Heart left ventricle (tissue), 16 donors: Measurements from ENCODE around the gene C6orf47. TPM values are rescaled to one million over a fixed set of nuclear protein-coding genes. Genes with fewer than 3 reads are reported as not detected.

Experiments
- ATAC-seq, 4 donors: fragments of 200-7000 bp; cut with Tn5 transposase; one replicate each; pipeline ENCODE4 v1.9.1; 2020 to 2022; ENCODE audit warnings: moderate library complexity in 4 of 4, mild to moderate bottlenecking in 3 of 4, moderate number of reproducible peaks in 1 of 4
- DNase-seq, 5 donors: peaks; one replicate each; pipeline ENCODE4 v3.0.0-alpha.2; 2020
- H3K27ac ChIP-seq, 12 donors: fragments of 200-600 bp; sonication (generic) in 4 of 12; one replicate each; pipeline versions ENCODE4 v1.5.0 to v1.8.0; 2016 to 2022; ENCODE audit warnings: mild to moderate bottlenecking in 2 of 12
- H3K27me3 ChIP-seq, 9 donors: fragments of 200-600 bp; sonication (generic) in 2 of 9; one replicate each; pipeline versions ENCODE4 v1.5.1 to v1.8.0; 2016 to 2022; ENCODE audit warnings: mild to moderate bottlenecking in 3 of 9
- H3K36me3 ChIP-seq, 9 donors: fragments of 200-600 bp; sonication (generic) in 2 of 9; one replicate each; pipeline versions ENCODE4 v1.5.0 to v1.8.0; 2018 to 2022; ENCODE audit warnings: mild to moderate bottlenecking in 2 of 9
- H3K4me1 ChIP-seq, 12 donors: fragments of 200-600 bp; sonication (generic) in 4 of 12; one replicate each; pipeline versions ENCODE4 v1.5.0 to v1.8.0; 2016 to 2022; ENCODE audit warnings: mild to moderate bottlenecking in 3 of 12
- H3K4me3 ChIP-seq, 12 donors: fragments of 200-600 bp; sonication (generic) in 4 of 12; one replicate each; pipeline versions ENCODE4 v1.5.0 to v1.8.0; 2017 to 2022; ENCODE audit warnings: mild to moderate bottlenecking in 9 of 12, moderate library complexity in 4 of 12
- H3K9me3 ChIP-seq, 12 donors: fragments of 200-600 bp; sonication (generic) in 4 of 12; one replicate each; pipeline versions ENCODE4 v1.5.0 to v1.8.0; 2016 to 2022; ENCODE audit warnings: mild to moderate bottlenecking in 1 of 12
- POLR2A ChIP-seq, 2 donors: fragments of 450-650 bp; IDR thresholded peaks; one replicate each; pipeline ENCODE4 v1.6.1; 2017; ENCODE audit warnings: antibody characterized with exemption in 2 of 2, mild to moderate bottlenecking in 2 of 2, moderate library complexity in 2 of 2
- WGBS, 4 donors: extraction: QIAGEN DNeasy Blood & Tissue Kit in 2 of 4; methylation state at CpG; one replicate each; pipeline versions ENCODE4 v1.1.5 to v1.1.7; 2013 to 2018; 5-methylcytosine and 5-hydroxymethylcytosine counted together
- intact Hi-C, 10 donors: fragments of 100-400 bp; cut with DNase I; formaldehyde crosslinking; loops; one replicate each; pipeline versions ENCODE4 v1.11.1 to v1.14.2; 2022
- polyA plus RNA-seq, 2 donors: library from polyadenylated mRNA; stranded (reverse); fragments of 200-250 nt; gene quantifications; one replicate each; pipeline ENCODE4 v1.2.3, GENCODE V29; 2013
- total RNA-seq, 9 donors: library from RNA; depleted of rRNA in 2 of 9; stranded (reverse); fragments of >200 nt in 2 of 9; fragmentation: NEBNext Ultra II Directional in 3 of 9; extraction: Animal tissue kit (Norgen Biotek cat#: 25700) in 3 of 9; gene quantifications; one replicate each; pipeline versions ENCODE4 v1.1.0 to v1.2.4, GENCODE V29; 2016 to 2023
- TF ChIP-seq, protein P1 (sequence below), 12 donors: fragments of 200-600 bp; sonication (generic) in 4 of 12; IDR thresholded peaks; one replicate each; pipeline versions ENCODE4 v1.5.0 to v1.8.0; 2018 to 2022; ENCODE audit warnings: antibody characterized with exemption in 12 of 12, mild to moderate bottlenecking in 5 of 12
- donor health status: ischemic (EF 13 %, LVEDD 7.1; RV severe dilation, severe dysfunction).
- donor health status: healthy with polysubstance abuse.
- donor health status: DM: no; HTN: yes; CAD: no.
- donor health status: DM: no; HTN: no; CAD: no.
- donor health status: ischemic (EF 25% LVEDD 6.9; RV normal size, moderate dysfunction).
- donor health status: ischemic (EF 25% LVEDD 5.7; RV mildly dilated, moderate dysfunction).
- donor health status: healthy.
- donor health status: DM: yes; HTN: yes; CAD: no.
- donor health status: ischemic (EF 35%, LVEDD 5.7; RV mildly dilated, moderate dysfunction).
- donor health status: nonischemic (EF 11% LVEDD 7.7; RV severe dilation, severe dysfunction).
- donor health status: DM: yes; HTN: yes; CAD: no.
- donor health status: PGD.
- donor health status: ischemic (EF 29% LVEDD 5.4; RV normal size, mild dysfunction).
- donor health status: nonischemic (EF 23%, LVEDD 6.1; RV moderate dilation, normal function).

C6orf47 gene
- total and polyA plus RNA-seq, 11 donors: 16.5 to 30.9 (median 20.0) TPM

DNA sequence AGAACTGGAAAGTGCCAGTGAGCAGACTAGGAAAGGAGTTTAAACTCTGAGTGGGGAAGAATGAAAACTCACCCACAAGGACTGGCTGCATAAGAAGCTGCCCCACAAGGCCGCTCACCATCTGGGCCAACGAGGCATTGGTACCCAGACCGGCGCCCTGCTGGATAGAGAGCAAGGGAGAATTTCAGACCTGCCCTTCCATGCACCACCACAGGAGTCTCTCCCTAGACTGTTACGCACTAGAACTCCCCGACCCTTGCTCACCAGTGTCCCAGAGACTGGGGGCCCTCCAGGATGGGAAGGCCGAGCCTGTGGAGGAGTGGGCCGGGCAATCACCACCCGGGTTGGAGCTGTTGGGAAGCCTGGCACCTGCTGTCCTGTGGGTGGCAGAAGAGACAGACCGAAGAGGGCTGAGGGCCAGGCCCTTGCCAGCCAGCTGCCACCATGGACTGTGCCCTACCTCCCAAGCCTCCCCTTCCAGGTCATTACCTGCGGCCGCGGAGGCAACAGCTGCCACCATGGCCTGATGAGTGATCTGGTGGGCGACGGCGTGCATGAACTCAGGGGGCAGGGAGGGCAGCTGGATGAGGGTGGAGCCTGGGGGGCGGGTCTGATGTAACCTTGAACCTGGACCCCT is 16.6 kb downstream of the C6orf47 start:
- Histone ChIP-seq H3K27ac (no peak overlapping the region), H3K36me3 (peaks cover 4 to 100% (median 100%) of the 10 kb centered on the region in 9 donors), H3K4me3 (no peak overlapping the region), H3K9me3 (no peaks in the 10 kb centered on the region), H3K27me3 (no peaks in the 10 kb centered on the region), H3K4me1 (no peaks in the 10 kb centered on the region)
- ATAC-seq (peak in 1 of 4 donors; percentile 4), DNase-seq (no peak)
- intact Hi-C loops: loop anchor here in 1 of 10 donors (2.0 kb wide), 1 partner anchor 17 kb away; no protein-coding TSS in a partner anchor
- WGBS, 4 donors: 88 to 93% (median 91%) methylated on average over 16 to 17 of the region's 17 CpGs
- TF ChIP-seq, protein P1, sequence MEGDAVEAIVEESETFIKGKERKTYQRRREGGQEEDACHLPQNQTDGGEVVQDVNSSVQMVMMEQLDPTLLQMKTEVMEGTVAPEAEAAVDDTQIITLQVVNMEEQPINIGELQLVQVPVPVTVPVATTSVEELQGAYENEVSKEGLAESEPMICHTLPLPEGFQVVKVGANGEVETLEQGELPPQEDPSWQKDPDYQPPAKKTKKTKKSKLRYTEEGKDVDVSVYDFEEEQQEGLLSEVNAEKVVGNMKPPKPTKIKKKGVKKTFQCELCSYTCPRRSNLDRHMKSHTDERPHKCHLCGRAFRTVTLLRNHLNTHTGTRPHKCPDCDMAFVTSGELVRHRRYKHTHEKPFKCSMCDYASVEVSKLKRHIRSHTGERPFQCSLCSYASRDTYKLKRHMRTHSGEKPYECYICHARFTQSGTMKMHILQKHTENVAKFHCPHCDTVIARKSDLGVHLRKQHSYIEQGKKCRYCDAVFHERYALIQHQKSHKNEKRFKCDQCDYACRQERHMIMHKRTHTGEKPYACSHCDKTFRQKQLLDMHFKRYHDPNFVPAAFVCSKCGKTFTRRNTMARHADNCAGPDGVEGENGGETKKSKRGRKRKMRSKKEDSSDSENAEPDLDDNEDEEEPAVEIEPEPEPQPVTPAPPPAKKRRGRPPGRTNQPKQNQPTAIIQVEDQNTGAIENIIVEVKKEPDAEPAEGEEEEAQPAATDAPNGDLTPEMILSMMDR (IDR thresholded peaks at IDR 0.05): no peak
- TF ChIP-seq POLR2A (IDR thresholded peaks at IDR 0.05): no peak

DNA sequence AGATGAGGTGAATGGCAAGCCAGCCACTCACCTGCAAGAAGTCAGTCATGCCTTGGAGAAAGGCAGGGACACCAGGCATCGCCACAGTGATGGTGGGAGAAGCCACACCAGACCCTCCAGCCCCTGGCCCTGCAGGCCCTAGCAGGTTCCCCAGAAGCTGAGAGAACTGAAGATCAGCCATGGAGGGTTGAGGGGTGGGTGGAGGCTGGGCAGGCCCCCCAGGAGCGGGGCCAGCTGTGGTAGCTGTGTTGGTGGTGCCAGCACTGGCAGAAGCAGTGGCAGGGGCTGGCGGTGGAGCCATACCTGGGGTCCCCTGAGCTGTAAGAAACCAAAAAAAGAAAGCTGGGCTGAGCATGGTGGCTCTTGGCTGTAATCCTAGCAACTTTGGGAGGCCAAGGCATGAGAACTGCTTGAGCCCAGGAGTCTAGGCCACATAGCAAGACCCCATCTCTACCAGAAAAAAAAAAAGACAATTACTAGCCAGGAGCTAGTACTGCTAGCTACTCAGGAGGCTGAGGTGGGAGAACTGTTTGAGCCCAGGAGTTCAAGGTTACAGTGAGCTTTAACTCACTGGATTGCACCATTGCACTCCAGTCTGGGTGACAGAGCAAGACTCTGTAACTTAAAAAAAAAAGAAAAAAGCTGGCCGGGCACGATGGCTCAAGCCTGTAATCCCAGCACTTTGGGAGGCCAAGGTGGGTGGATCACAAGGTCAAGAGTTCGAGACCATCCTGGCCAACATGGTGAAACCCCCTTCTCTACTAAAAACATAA is 17.6 kb downstream of the C6orf47 start:
- TF ChIP-seq POLR2A (IDR thresholded peaks at IDR 0.05): no peak
- TF ChIP-seq, protein P1 (IDR thresholded peaks at IDR 0.05): no peak
- peak overlapping the region in 1 of 12 donors; percentile 2 for H3K27ac ChIP-seq
- no peaks in the 10 kb centered on the region for H3K27me3 ChIP-seq
- 89 to 94% (median 91%) methylated on average over 6 of the region's 6 CpGs for WGBS, 4 donors
- intact Hi-C loops: loop anchor here in 1 of 10 donors (2.0 kb wide), 1 partner anchor 16 kb away; no protein-coding TSS in a partner anchor
- peaks cover 4 to 100% (median 100%) of the 10 kb centered on the region in 9 donors for H3K36me3 ChIP-seq
- no peaks in the 10 kb centered on the region for H3K9me3 ChIP-seq
- no peaks in the 10 kb centered on the region for H3K4me1 ChIP-seq
- no peak overlapping the region for H3K4me3 ChIP-seq
- no peak for DNase-seq
- no peak for ATAC-seq

DNA sequence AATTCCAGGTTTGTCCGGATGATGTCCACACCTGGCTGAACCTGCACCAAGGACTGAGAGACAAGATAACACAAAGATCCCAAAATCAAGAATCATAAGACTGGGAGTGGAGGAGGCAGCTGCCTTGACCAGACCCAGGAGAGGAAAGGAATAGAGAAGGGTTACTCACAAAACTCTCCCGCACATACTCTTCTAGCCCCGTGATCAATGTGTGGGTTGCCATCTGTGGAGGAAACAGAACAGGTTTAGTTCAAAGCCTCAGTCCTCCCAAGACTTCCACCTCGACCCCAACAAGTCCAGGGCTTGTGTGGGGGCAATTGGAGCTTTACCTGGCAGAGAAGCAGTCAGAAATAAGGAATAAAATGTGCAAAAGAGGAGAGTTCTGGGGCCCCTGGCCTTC is 19.2 kb downstream of the C6orf47 start:
- Histone ChIP-seq H3K27ac (no peak overlapping the region), H3K9me3 (no peaks in the 10 kb centered on the region), H3K4me1 (no peaks in the 10 kb centered on the region), H3K4me3 (no peak overlapping the region), H3K36me3 (peaks cover 4 to 100% (median 100%) of the 10 kb centered on the region in 9 donors), H3K27me3 (no peaks in the 10 kb centered on the region)
- DNase-seq (no peak), ATAC-seq (no peak)
- intact Hi-C loops: no loop called here
- TF ChIP-seq, protein P1 (IDR thresholded peaks at IDR 0.05): no peak
- no peak for TF ChIP-seq POLR2A (IDR thresholded peaks at IDR 0.05)
- 93 to 95% (median 94%) methylated on average over 4 of the region's 4 CpGs for whole genome bisulfite sequencing, 4 donors

DNA sequence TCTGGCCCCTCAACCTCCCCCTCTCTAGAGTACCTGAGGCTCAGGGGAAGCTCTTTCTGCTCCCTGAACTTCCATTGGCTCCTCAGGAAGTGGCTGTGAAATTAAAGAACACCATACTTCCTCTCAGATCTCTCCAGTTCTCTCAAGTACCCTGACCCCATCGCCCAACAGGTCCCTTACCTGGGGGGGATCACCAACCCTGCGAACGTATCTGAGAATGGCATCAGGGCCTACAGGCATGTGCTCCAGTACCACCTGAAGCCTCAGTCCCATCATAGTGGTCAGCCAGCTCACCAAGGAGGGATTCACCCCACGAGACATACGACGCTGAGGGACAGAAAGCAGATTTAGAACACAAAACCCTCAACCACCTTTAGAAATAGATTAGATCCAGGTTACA is 20.0 kb downstream of the C6orf47 start:
- Histone ChIP-seq H3K9me3 (no peaks in the 10 kb centered on the region), H3K36me3 (peaks cover 4 to 100% (median 100%) of the 10 kb centered on the region in 9 donors), H3K4me1 (no peaks in the 10 kb centered on the region), H3K4me3 (no peak overlapping the region), H3K27ac (no peak overlapping the region), H3K27me3 (no peaks in the 10 kb centered on the region)
- DNase-seq (no peak), ATAC-seq (no peak)
- intact Hi-C loops: no loop called here
- WGBS, 4 donors: 95 to 99% (median 98%) methylated on average over 6 of the region's 6 CpGs
- TF ChIP-seq, protein P1 (IDR thresholded peaks at IDR 0.05): no peak
- no peak for TF ChIP-seq POLR2A (IDR thresholded peaks at IDR 0.05)
